HG02852 (cell line): ENCODE results near the gene KRT35.

Experiments
- ATAC-seq: cut with Tn5 transposase; IDR thresholded peaks from one replicate; pipeline ENCODE4 v1.9.1; 2021; ENCODE audit warnings: mild to moderate bottlenecking, moderate library complexity; ENCODE audit not compliant: unreplicated experiment

KRT35 gene

GRCh38 chr17:41481036-41481435 is at the start of gene KRT35:
TSS of gene KRT35 (minus strand) at chr17:41481151. CDS start at chr17:41481097, 54 bp downstream.
- no peak for ATAC-seq

- no peak for ATAC-seq
These were observed 49.4 kb upstream of the KRT35 start for GRCh38 chr17:41530062-41531048.

- no peak for ATAC-seq
These were observed 48.6 kb upstream of the KRT35 start for GRCh38 chr17:41529491-41529915.

- no peak for ATAC-seq
These were observed 48.0 kb upstream of the KRT35 start for GRCh38 chr17:41528959-41529353.

GRCh38 chr17:41527063-41528023 is 46.4 kb upstream of the KRT35 start:
- no peak for ATAC-seq

- no peak for ATAC-seq
These were observed 43.3 kb upstream of the KRT35 start for GRCh38 chr17:41524261-41524660.

- ATAC-seq, result no peak
These were observed 42.8 kb upstream of the KRT35 start for GRCh38 chr17:41523787-41524186.

GRCh38 chr17:41523225-41523593 is 42.3 kb upstream of the KRT35 start:
- ATAC-seq, result no peak

GRCh38 chr17:41522301-41523224 is 41.6 kb upstream of the KRT35 start:
- no peak for ATAC-seq

- no peak for ATAC-seq
These were observed 40.8 kb upstream of the KRT35 start for GRCh38 chr17:41521574-41522261.

- ATAC-seq, result no peak
These were observed 40.0 kb upstream of the KRT35 start for GRCh38 chr17:41520821-41521521.

- ATAC-seq, result no peak
These were observed 38.7 kb upstream of the KRT35 start for GRCh38 chr17:41519501-41520224.

GRCh38 chr17:41518789-41519449 is 38.0 kb upstream of the KRT35 start, which contains the start of gene KRT15:
TSS of gene KRT15 (minus strand) at chr17:41518890. CDS start at chr17:41518827, 63 bp downstream.
- ATAC-seq, result no peak

- ATAC-seq, result no peak
These were observed 37.1 kb upstream of the KRT35 start for GRCh38 chr17:41518031-41518430.

- no peak for ATAC-seq
These were observed 35.9 kb upstream of the KRT35 start for GRCh38 chr17:41516830-41517283.

- ATAC-seq, result no peak
These were observed 35.3 kb upstream of the KRT35 start for GRCh38 chr17:41516147-41516829.

GRCh38 chr17:41513168-41513547 is 32.2 kb upstream of the KRT35 start:
- no peak for ATAC-seq
